ENCODE results near the gene POC5.
"Not testable (repeated sequence)": the region's sequence is repeated elsewhere in the genome, so short reads cannot be mapped to it uniquely, and the experiment has no call there.

Gene POC5

DNA sequence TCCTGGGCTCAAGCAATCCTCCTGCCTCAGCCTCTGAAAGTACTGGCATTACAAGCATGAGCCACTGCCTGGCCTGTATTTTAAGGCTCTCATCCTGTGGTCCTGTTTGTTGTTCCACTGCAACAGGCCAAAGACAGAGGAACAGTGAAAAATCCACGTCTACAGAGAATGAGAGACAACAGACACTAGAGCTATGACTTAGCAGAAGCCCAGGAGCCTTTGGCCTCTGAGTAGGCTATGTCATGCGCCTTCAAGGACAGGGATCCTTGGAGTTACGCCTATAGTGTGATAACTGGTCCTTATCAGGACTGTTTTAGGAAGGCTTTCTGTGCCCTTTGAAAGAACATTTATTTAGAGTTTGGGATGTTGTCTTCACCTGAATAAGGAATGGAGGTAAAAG is 10.5 kb downstream of the POC5 start:
- DNase-seq (ENCODE audit: low read depth): no peak
- TF ChIP-seq, protein P1, sequence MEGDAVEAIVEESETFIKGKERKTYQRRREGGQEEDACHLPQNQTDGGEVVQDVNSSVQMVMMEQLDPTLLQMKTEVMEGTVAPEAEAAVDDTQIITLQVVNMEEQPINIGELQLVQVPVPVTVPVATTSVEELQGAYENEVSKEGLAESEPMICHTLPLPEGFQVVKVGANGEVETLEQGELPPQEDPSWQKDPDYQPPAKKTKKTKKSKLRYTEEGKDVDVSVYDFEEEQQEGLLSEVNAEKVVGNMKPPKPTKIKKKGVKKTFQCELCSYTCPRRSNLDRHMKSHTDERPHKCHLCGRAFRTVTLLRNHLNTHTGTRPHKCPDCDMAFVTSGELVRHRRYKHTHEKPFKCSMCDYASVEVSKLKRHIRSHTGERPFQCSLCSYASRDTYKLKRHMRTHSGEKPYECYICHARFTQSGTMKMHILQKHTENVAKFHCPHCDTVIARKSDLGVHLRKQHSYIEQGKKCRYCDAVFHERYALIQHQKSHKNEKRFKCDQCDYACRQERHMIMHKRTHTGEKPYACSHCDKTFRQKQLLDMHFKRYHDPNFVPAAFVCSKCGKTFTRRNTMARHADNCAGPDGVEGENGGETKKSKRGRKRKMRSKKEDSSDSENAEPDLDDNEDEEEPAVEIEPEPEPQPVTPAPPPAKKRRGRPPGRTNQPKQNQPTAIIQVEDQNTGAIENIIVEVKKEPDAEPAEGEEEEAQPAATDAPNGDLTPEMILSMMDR (IDR thresholded peaks at IDR 0.05; ENCODE audit: insufficient read depth, low read depth, low read length, missing control alignments): no peak
- no peak overlapping the region for H3K4me3 ChIP-seq (ENCODE audit: low read length)

DNA sequence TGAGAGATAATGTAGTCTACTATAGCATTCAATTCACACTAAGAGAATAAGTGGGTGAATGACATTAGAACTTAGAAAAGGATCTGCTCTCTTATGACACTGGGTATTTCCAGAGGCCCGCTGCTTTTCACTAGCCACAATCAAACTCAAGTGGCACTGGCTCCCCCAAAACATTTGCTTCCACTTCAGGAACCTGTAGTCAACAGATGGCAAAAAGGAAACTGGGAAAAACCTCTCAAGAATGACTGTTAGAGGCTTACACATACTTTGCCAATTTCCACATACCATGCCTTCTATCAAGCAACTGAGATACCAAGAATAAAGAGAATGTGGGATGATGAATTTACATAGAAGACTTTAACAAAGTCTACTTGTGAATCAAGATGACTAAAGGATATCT is 11.2 kb downstream of the POC5 start:
- H3K4me3 ChIP-seq (ENCODE audit: low read length): no peak overlapping the region
- no peak for DNase-seq (ENCODE audit: low read depth)
- TF ChIP-seq, protein P1 (IDR thresholded peaks at IDR 0.05; ENCODE audit: insufficient read depth, low read depth, low read length, missing control alignments): no peak

DNA sequence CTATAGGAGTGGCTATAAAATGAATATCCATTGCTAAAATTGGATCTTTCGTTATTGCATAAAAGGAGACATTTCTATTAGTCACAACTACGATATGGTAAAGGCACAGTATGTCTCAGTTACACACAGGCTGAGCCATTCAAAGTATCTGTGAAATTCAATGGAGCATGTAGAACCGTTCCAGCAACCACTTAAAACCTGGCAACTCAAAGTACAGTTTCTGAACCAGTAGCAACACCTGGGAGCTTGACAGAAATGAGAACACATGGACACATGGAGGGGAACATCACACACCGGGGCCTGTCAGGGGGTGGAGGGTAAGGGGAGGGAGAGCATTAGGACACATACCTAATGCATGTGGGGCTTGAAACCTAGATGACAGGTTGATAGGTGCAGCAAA is 15.4 kb downstream of the POC5 start:
- TF ChIP-seq, protein P1 (IDR thresholded peaks at IDR 0.05; ENCODE audit: insufficient read depth, low read depth, low read length, missing control alignments): no peak
- no peak for DNase-seq (ENCODE audit: low read depth)
- no peak overlapping the region for H3K4me3 ChIP-seq (ENCODE audit: low read length)

DNA sequence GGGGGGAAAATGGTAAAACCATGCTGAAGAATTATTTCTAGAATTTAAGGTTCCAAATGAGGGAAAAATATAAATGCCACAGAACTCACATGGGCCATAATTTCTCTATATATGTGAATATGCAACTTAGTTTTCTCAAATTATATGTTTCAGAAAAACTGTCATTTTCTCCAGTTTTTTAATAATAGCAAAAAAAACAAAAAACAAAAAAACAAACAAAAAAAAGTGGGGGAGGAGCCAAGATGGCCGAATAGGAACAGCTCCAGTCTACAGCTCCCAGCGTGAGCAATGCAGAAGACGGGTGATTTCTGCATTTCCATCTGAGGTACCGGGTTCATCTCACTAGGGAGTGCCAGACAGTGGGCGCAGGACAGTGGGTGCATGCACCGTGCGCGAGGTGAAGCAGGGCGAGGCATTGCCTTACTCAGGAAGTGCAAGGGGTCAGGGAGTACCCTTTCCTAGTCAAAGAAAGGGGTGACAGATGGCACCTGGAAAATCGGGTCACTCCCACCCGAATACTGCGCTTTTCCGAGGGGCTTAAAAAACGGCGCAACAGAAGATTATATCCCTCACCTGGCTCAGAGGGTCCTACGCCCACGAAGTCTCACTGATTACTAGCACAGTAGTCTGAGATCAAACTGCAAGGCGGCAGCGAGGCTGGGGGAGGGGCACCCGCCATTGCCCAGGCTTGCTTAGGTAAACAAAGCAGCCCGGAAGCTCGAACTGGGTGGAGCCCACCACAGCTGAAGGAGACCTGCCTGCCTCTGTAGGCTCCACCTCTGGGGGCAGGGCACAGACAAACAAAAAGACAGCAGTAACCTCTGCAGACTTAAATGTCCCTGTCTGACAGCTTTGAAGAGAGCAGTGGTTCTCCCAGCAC is 21.5 kb downstream of the POC5 start:
- DNase-seq (ENCODE audit: low read depth): not testable (repeated sequence)

DNA sequence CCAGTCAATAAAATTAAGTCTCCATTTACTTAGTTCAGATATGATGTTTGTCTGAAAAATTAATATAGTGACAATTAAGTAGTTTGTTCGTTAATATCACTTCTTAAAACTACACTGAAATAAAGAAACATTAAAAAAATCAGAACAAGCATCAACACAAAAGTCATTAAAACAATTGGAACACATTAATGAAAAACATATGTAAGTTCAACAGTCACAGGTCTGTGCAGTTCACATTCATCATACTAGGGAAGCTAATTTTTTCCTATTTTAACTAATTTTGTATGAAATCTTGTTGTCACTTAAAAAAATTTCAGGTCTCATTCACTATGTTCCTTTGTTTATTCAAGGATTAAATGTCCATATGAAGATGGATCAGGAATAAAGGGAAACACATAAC is 22.5 kb downstream of the POC5 start:
- TF ChIP-seq, protein P1 (IDR thresholded peaks at IDR 0.05; ENCODE audit: insufficient read depth, low read depth, low read length, missing control alignments): no peak
- no peak for DNase-seq (ENCODE audit: low read depth)
- H3K4me3 ChIP-seq (ENCODE audit: low read length): no peak overlapping the region

More for the DNA sequence above, 21.5 kb downstream of the POC5 start:
- H3K4me3 ChIP-seq (ENCODE audit: low read length): not testable (repeated sequence)

DNA sequence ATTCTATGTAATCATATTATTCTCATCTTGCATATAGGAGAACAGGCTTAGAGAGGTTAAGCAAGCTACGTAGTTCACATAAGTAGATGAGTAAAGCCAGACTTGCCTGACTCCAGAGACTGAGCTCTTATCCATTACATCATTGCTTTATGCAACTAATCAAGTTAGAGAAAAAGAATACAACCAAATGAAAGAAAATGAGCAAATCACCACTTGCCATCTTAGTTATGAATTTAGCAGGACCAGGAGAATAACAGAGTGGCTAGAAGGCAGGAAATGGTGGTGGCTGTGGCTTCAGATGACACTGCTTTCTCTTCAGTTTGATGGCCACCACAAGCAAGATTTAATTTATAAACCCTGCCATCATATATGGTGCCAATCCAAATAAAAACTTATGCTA is 26.6 kb downstream of the POC5 start:
- DNase-seq (ENCODE audit: low read depth): no peak
- TF ChIP-seq, protein P1 (IDR thresholded peaks at IDR 0.05; ENCODE audit: insufficient read depth, low read depth, low read length, missing control alignments): no peak

DNA sequence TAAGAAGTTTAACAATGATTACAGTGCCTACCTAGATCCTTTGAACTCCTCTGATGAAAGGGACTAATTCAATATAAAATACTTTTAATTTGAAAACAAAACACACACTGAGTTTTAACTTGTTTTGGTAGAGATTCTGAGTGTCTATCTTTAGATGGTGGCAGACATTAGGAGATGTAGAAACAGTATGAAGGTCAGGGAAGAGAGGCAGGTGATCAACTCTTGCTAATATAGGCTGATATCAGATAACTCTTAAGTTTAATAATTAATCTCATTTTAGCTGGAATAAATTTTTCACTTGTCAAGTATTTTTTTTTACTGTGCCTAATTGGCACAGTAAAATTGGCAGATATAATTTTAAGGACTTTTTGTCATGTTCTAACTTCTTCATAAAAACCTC is 30.8 kb downstream of the POC5 start:
- TF ChIP-seq, protein P1 (IDR thresholded peaks at IDR 0.05; ENCODE audit: insufficient read depth, low read depth, low read length, missing control alignments): no peak
- no peak for DNase-seq (ENCODE audit: low read depth)
- H3K4me3 ChIP-seq (ENCODE audit: low read length): no peak overlapping the region

More for the DNA sequence above, 26.6 kb downstream of the POC5 start:
- no peak overlapping the region for H3K4me3 ChIP-seq (ENCODE audit: low read length)

Measured in epithelial cell of esophagus (primary cell).